ENCODE data around the gene MRPL24. TPM values are rescaled to one million over a fixed set of nuclear protein-coding genes. Genes with fewer than 3 reads are reported as not detected.

Gene MRPL24
- total and polyA plus RNA-seq, 2 of the 8 experiments (the other 6 are each of a cell fraction or from before 2014, with no cell fraction given), result 29.7 to 35.2 TPM

GRCh38 chr1:156693848-156694689 lies 46.8 kb downstream of the MRPL24 start (continued):
- no peak for TF ChIP-seq ATF2 (IDR thresholded peaks at IDR 0.05; ENCODE audit: low read length)
- no peak for TF ChIP-seq KDM1A (IDR thresholded peaks at IDR 0.05; ENCODE audit: borderline replicate concordance, low read length)
- no peak for TF ChIP-seq PHF8 (conservative IDR thresholded peaks at IDR 0.05; ENCODE audit: low read depth, low read length)
- TF ChIP-seq POU5F1 (IDR thresholded peaks at IDR 0.05; ENCODE audit: low read depth, low read length), result no peak
- TF ChIP-seq SUZ12 (IDR thresholded peaks at IDR 0.05; ENCODE audit: low read length), result no peak
- no peak for TF ChIP-seq JUND (IDR thresholded peaks at IDR 0.05; ENCODE audit: low read length)
- TF ChIP-seq RXRA (IDR thresholded peaks at IDR 0.05; ENCODE audit: insufficient read depth, low read depth, low read length), result no peak
- no peak for TF ChIP-seq YY1 (IDR thresholded peaks at IDR 0.05; ENCODE audit: low read depth, low read length)
- TF ChIP-seq HDAC6 (IDR thresholded peaks at IDR 0.05; ENCODE audit: low read depth, low read length), result no peak
- TF ChIP-seq RNF2 (IDR thresholded peaks at IDR 0.05; ENCODE audit: borderline replicate concordance, low read depth, low read length, missing control alignments, poor library complexity, severe bottlenecking), result no peak
- no peak for TF ChIP-seq TEAD4 (IDR thresholded peaks at IDR 0.05; ENCODE audit: low read depth, low read length)

All from H1 (cell line).